A204.1 (cell line): Measurements from ENCODE around the gene RNF213.
"Not testable (repeated sequence)": the region's sequence is repeated elsewhere in the genome, so short reads cannot be mapped to it uniquely, and the experiment has no call there.

Experiments used
- FAIRE-seq: peaks from 2 replicates; lab custom pipeline; 2012; peaks lifted over from hg19 to GRCh38; lab: Jason Lieb, UNC

RNF213 gene

DNA sequence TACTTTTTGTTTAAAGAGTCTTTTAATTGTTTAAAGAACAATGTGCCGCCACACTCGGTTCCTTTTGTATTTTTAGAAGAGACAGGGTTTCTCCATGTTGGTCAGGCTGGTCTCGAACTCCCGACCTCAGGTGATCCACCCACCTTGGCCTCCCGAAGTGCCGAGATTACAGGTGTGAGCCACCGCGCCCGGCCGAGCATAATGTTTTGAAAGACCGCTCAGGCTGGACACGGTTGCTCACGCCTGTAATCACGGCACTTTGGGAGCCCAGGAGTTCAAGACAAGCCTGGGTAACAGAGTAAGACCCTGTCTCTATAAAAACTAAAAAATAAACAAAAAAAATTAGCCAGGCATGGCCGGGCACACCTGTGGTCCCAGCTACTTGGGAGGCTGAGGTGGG is 59.8 kb downstream of the RNF213 start:
- no peak for FAIRE-seq

DNA sequence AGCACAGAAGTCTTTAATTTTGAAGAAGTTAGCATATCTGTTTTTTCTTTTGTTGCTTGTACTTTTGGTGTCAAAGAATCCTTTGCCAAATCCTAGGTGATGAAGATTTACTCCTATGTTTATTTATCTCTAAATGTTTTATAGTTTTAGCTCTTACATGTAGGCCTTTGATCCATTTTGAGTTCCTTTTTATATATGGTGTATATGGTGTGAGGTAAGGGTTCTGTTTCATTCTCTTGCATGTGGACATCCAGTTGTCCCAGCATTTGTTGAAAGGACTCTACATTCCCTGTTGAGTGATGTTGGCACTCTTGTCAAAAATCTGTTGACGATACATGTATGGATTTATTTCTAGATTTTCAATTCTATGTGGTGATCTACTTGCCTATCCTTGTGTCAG is 62.2 kb downstream of the RNF213 start:
- FAIRE-seq = no peak

DNA sequence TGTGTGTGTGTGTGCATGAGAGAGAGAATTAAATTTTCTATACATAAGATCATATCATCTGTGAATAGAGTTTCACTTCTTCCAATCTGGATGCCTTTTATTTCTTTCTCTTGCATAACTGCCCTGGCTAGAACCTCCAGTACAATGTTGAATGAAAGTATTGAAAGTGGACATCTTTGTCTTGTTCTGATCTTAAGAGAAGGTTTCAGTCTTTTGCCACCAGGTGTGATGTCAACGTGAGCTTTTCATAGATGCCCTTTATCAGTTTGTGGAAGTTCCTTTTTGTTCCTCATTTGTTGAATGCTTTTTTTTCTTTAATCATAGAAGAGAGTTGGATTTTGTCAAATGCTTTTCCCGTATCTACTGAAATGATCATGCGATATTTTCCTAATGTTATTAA is 63.3 kb downstream of the RNF213 start:
- no peak for FAIRE-seq

DNA sequence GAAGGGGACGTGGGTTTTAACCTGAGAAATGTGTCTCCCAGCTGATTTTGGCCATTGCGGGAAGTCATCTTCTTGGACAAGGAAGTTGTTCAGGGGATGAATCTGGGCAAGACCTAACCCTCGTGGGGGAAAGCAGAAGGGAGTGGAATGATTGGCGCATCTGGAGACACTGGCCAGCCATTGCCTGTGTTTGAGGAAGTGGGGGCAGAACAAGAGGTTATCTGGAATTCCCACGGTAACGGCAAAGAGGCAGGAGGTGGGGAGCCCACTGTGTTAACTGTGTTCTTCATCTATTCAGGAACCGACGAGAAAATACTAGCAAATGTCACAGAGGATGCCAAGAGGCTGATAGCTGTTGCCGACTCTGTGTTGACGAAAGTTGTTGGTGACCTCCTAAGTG is 66.9 kb downstream of the RNF213 start:
- FAIRE-seq = no peak

DNA sequence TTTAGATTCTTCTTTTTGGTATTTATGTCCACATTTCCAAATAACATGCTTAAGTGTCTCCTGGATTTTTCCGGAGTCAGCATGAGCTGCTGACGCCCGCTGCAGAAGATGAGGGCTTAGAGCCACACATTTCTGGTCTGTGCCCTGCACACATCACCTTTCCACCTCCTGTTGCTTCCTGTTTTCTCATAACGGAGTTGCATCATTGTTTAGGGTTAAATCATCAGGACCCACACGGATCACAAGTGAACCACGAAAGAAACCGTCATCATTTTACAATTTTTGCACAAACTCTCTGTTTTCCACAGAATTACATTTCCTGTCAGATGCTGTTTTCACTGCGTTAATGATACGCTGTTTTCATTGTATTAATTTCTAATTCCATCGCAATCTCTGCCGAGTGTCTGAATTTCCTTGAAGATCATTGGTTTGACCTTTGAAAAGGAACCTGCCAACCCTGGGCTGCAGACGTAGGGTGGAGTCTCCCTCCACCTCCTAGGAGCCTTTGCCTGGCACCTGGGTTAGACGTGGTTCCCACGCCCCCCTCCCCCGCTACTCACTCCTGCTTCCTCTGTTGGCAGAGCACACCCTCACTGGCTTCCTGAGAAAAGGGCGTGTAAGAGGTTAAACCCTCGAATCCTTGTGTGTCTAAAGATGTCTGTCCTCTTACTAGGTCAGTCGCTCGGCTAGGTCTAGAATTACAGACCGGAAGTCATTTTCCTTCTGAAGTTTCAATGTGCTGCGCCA is 68.2 kb downstream of the RNF213 start:
- FAIRE-seq = no peak

DNA sequence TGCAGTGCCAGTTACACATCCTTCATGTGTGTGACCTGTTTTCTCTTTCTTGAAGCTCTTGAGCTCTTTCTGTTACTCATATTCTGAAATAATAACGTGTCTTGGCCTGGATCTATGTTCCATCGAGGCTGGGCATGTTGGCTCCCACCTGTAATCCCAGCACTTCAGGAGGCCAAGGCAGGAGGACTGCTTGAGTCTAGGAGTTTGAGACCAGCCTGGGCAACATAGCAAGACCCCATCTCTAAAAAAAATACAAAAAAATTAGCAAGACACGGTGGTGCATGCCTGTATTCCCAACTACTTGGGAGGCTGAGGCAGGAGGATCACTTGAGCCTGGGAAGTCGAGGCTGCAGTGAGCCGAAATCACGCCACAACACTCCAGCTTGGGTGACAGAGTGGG is 68.8 kb downstream of the RNF213 start:
- not testable (repeated sequence) for FAIRE-seq

DNA sequence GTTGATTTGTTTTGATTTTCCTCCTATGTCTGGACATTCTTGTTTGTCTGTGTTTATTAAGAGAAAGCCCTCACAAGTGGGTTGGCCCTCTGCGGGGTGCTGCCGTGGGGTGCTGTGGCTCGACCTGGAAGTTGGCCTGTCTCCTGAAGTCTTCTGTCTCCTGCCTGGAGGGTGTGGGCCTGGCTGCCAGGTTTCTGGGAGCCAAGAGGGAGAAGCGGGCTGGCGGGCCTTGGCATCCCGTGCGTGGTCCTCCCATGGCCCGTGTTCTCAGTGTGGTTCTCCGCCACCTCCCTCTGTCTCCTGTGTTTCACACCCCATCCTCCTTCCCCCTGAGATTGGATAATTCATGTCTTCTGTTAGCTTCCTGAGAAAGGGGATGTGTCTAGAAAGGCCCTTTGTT is 69.6 kb downstream of the RNF213 start:
- no peak for FAIRE-seq

DNA sequence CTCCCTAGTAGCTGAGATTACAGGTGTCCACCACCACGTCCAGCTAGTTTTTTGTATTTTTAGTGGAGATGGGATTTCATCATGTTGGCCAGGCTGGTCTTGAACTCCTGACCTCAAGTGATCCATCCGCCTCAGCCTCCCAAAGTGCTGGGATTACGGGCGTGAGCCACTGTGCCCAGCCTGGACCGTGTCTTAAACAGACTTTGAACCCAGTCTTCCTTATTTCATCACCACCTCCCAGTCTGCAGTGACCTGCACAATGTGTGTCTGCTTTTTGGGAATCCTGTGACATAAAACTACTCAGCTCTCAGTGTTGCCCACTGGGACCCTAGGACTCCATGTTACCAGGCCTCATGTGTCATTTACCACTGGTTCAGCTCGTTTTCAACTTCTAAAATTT is 70.3 kb downstream of the RNF213 start:
- not testable (repeated sequence) for FAIRE-seq

DNA sequence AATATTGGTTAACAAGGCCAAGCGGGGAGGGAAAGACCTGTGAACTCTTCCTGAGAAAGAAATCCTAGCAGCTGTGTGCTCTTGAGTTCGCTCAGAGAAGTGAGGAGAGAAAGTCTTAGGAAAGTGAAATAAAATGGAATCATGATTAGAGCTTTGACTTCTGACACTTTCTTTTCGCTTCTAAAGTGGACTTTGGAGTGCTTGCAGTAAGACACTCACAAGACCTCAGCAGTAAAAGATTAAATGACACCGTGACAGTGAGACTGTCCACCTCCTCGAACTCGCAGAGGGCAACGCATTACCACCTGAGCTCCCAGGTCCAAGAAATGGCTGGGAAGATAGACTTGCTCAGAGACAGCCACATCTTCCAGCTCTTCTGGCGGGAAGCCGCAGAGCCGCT is 71.2 kb downstream of the RNF213 start:
- FAIRE-seq = no peak

DNA sequence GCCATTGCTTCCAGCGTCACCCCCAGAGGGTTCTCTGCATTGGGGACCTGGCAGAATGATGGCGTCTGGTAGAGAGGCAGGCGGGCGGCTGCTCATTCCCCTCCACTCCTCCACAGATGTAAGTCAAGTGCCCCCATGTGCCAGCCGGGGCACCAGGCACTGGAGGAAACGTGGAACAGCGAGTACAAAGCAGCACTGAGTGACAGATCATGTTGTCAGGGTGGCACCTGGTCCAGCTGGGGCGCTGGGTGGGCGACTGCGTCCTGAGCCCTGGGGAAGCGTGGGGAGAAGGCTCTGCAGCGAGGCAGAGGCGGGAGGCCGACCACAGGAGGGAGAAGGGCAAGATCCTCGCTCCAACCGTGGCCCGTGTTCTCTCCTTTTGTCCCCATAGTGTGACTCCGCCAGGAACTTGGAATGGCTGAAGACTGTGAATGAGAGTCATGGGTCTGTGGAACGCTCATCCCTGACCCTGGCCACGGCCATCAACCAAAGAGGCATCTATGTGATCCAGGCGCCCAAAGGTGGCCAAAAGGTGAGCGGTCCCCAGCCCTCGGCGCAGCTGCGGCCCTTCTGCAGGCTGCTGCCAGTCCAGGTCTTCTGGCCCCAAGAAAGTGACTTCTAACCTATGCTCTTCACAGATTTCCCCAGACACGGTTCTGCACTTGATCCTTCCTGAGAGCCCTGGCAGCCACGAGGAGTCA is 76.7 kb downstream of the RNF213 start:
- no peak for FAIRE-seq

DNA sequence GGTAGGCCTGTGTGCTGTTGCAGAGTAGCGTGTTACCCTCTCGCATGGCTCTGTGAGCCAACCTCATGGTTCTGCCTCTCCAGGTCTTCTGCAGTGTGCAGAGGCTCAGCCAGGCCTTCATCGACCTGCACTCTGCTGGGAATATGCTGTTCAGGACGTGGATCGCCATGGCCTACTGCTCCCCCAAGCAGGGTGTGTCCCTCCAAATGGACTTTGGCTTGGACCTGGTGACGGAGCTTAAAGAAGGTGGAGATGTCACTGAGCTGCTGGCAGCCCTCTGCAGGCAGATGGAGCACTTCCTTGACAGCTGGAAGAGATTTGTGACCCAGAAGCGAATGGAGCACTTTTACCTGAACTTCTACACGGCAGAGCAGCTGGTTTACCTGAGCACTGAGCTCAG is 78.5 kb downstream of the RNF213 start:
- FAIRE-seq = no peak

DNA sequence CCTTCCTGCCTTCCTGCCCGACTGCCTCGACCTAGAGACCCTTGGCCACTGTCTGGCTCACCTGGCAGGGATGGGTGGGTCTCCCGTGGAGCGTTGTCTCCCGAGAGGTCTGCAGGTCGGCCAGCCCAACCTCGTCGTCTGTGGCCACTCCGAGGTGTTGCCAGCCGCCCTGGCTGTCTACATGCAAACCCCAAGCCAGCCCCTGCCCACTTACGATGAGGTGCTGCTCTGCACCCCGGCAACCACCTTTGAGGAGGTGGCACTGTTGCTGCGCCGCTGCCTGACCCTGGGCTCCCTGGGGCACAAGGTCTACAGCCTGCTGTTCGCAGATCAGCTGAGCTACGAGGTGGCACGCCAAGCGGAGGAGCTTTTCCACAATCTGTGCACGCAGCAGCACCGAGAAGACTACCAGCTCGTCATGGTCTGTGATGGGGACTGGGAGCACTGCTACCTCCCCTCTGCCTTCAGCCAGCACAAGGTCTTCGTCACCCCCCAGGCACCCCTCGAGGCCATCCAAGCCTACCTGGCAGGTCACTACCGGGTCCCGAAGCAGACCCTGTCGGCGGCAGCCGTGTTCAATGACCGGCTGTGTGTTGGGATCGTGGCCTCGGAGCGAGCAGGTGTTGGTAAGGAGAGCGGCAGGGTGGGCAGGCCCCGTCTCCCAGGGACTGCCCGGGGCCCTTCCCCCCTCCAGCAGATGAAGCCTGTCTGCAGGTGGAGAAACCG is 79.2 kb downstream of the RNF213 start:
- FAIRE-seq = no peak

DNA sequence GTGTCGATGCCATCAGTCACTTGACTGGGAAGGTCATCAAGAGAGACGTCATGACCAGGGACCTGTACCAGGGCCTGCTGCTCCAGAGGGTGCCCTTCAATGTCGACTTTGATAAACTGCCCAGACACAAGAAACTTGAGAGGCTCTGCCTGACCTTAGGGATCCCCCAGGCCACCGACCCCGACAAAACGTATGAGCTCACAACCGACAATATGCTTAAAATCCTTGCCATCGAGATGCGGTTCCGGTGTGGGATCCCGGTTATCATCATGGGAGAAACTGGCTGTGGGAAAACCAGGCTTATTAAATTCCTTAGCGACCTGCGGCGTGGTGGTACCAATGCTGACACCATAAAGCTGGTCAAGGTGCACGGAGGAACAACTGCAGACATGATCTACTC is 84.7 kb downstream of the RNF213 start:
- FAIRE-seq = no peak

DNA sequence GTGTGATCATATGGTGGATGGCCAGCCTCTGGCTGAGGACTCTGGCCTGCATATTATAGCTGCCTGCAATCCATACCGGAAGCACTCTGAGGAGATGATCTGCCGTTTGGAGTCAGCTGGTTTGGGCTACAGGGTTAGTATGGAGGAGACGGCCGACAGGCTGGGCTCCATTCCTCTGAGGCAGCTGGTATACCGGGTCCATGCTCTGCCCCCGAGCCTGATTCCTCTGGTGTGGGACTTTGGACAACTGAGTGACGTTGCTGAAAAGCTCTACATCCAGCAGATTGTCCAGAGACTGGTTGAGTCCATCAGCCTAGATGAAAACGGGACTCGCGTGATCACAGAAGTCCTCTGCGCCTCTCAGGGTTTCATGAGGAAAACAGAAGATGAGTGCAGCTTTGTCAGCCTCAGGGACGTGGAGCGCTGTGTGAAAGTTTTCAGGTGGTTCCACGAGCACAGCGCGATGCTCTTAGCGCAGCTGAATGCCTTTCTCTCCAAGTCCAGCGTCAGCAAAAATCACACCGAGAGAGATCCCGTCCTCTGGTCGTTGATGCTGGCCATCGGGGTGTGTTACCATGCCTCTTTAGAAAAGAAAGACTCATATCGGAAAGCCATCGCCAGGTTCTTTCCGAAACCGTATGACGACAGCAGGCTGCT is 85.3 kb downstream of the RNF213 start:
- no peak for FAIRE-seq

DNA sequence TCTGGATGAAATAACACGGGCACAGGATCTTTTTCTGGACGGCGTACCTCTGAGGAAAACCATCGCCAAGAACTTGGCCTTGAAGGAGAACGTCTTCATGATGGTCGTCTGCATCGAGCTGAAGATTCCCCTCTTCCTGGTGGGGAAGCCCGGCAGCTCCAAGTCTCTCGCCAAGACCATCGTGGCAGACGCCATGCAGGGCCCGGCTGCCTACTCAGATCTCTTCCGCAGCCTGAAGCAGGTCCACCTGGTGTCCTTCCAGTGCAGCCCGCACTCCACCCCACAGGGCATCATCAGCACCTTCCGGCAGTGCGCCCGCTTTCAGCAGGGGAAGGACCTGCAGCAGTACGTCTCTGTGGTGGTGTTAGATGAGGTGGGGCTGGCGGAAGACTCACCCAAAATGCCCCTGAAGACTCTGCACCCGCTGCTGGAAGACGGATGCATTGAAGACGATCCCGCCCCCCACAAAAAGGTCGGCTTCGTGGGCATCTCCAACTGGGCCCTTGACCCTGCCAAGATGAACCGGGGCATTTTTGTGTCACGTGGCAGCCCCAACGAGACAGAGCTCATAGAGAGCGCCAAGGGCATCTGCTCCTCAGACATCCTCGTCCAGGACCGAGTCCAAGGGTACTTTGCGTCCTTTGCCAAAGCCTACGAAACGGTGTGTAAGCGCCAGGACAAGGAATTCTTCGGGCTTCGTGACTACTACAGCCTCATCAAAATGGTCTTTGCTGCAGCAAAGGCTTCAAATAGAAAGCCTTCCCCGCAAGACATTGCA is 86.0 kb downstream of the RNF213 start:
- FAIRE-seq = no peak

DNA sequence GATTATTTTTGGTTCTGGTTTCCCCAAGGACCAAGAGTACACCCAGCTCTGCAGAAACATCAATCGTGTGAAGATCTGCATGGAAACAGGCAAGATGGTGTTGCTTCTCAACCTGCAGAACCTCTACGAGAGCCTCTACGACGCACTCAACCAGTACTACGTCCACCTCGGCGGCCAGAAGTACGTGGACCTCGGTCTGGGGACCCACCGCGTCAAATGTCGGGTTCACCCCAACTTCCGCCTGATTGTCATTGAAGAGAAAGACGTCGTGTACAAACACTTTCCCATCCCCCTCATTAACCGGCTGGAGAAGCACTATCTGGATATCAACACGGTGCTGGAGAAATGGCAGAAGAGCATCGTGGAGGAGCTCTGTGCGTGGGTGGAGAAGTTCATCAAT is 86.9 kb downstream of the RNF213 start:
- no peak for FAIRE-seq

DNA sequence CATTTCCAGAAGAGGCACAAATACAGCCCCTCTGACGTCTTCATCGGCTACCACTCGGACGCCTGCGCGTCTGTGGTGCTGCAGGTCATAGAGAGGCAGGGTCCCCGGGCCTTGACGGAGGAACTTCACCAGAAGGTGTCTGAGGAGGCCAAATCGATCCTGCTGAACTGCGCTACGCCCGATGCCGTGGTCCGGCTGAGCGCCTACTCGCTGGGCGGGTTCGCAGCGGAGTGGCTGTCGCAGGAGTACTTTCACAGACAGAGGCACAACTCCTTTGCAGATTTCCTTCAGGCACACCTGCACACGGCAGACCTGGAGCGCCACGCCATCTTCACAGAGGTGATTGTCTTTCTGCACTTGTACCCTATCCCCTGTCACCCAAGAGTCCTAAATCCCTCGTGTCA is 87.3 kb downstream of the RNF213 start:
- no peak for FAIRE-seq

DNA sequence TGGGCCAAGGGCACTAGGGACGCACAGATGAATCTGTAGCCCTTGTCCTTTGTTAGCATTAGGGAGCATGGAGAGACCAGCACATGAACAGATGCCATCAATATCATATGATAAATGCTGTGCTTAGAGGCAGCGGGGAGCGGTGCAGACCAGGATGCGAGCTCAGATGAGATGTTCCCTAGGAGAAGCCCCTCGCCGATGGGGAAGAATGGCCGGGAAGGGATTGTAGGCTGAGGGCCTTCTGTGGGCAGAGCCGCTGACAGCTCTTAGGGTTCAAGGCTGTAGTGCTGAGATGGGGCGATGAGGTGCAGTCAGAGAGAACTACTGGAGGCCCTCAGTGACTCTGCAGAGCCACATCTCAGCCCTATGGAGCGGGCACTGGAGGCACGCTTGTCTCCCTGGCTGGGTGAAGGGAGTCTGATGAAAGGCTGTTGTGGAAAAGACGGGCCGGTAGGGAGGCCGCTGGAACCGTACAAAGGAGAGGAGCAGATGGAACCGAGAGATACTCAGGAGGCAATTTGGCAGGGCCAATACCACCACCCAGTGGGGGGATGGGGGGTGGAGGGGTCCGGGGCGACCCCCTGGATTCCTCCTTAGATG is 88.0 kb downstream of the RNF213 start:
- no peak for FAIRE-seq

DNA sequence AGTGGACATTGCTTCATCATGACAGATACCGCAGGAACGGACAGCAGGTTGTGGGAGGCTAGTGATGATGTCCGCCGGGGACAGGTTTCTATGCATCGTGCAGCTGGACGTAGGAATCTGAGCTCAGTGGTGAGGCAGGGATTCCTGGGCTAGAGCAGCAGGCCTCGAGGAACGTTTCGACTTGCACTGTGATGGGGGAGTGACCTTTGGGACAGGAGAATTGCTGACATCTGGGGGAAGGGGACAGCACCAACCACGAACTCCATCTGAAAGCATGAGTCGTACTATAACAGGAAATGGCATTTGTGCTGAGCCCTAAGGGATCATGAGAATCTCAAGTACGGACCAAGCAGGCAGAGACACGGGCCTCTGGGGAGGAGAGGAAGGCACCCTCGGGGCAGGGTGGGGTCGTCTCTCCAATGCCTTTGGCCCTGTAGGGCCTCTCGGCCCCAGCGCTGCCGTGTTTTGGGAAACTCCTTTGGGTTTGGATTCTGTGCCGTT is 88.5 kb downstream of the RNF213 start:
- no peak for FAIRE-seq

DNA sequence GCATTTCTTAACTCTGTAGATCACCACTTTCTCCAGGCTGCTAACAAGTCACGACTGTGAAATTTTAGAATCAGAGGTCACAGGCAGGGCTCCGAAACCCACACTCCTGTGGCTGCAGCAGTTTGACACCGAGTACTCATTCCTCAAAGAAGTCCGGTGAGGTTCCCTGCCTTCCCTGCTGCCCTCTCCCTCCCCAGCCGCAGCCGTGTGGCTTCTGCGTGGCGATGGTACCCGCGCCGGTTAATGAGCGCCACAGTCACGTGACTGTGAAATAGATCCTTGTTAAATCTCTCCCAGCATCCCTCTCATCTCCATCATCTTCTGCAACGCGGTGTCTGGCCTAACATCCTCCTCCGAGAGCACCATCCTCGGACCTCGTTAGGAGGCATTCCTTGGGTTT is 89.1 kb downstream of the RNF213 start:
- FAIRE-seq = no peak

DNA sequence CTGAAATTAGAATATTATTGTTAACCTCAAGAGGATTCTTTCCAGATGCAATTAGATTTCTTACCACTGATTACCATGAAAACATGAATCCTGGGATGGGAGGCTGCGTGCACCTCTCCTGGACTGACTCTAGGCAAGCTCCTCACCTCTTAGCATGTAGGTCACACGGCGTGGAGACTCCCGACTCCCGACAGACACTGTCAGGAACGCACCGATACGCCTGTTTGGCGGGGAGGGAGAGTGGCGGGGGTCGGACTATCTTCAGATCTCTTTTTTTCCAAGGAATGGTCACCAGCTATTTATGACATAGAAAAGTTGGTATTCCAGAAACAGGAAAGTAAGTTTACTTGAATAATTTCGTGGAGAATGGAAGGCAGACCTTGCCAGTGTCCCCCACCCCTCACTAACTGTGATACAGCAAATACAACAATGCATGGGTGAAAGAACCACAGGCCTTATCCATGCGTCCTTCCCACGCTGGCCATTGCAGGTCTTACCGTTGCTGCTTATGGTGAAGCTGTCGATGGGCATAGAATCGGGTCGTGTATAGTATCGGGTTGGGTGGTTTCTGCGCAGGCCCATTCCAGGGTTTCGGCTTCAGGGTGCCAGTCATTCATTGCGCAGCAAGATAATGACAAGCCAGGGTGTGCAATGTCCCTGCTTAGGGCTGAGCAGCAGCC is 91.7 kb downstream of the RNF213 start:
- no peak for FAIRE-seq
